HUDEP-2 (cell line): Measurements from ENCODE around the gene BAAT.
A peak's percentile ranks its signal among the peaks of the same experiment; 100 is the strongest.

Experiments
- DNase-seq, 76 experiments: peaks; one replicate each; lab custom pipeline; 2025; ENCODE audit not compliant: unreplicated experiment in 76 of 76; lab: John Stamatoyannopoulos, UW

The BAAT gene

GRCh38 chr9:101398930-101399642 is 14.3 kb upstream of the BAAT start:
- peak in 4 of 76 experiments; percentile 6 to 55 (median 38) for DNase-seq

- DNase-seq, result peak in 75 of 76 experiments; percentile 52 to 99 (median 96)
Measured at GRCh38 chr9:101398068-101398929, 13.5 kb upstream of the BAAT start, which contains the start of the genes MRPL50 and ZNF189. TSS of gene MRPL50 (minus strand) at chr9:101398618. CDS start at chr9:101398592, 26 bp downstream. TSS of gene ZNF189 (plus strand) at chr9:101398851. CDS start at chr9:101399157, 306 bp downstream.

DNA sequence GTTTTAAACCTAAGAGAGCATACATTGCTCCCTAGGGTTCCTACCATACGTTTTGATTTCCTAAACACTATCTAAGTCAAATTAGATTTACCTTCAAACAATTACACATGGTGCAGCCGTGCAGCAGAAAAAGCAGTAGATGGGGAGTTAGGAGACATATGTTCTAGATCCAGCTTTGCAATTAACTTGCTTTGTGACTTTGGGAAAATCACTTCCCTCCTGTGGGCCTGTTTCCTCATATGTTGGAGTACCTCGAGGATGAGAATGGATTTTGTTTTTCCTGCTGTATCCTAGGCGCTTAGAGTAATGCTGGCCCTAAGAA is 12.9 kb upstream of the BAAT start:
- peak in 4 of 76 experiments; percentile 15 to 33 (median 22) for DNase-seq

- DNase-seq, result no peak
Measured at GRCh38 chr9:101394687-101395086, 9.9 kb upstream of the BAAT start.

DNA sequence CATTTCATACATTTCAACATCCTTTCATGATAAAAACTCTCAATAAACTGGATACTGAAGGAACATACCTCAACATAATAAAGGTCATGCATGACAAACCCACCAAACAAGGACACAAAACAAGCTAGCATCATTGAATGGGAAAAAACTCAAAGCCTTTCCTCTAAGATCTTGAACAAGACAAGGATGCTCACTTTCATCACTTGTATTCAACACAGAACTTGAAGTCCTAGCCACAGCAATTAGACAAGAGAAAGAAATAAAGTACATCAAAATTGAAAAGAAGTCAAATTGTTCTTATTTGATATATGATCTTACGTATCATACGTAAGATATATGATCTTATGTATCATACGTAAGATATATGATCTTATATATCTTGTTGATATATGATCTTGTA is 8.3 kb upstream of the BAAT start:
- DNase-seq, result no peak

- DNase-seq, result peak in 12 of 76 experiments; percentile 2 to 37 (median 18)
Measured at GRCh38 chr9:101388507-101388993, 3.7 kb upstream of the BAAT start.

DNA sequence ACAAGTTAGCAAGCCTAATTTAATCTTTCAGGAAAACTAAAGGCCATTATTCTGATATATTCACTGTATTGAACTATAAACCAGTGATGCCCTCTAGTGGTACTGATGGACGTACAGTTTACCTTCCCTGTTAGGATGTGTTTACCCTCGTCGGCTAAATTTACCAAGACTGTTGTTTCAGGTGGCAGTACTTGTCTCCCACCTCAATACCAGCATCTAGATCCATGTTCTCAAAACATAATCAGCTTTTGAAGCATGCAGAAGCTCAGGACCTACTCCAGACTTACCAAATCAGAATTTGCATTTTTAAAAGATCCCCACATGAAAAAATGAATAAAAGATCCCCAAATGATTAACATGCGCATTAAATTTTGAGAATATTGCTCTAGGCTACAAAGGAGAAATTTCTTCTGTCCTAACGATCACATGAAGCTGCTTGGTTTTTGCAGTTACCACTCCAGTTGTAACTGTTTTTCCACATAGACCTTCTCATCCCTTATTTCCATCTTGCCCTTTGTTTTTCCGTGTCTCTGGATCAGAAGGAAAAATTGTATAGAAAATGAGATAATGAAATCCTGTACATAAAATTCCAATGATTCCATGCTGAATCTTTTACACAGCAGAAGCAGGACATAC is 3.2 kb upstream of the BAAT start:
- DNase-seq, result peak in 30 of 76 experiments; percentile 5 to 71 (median 44)

DNA sequence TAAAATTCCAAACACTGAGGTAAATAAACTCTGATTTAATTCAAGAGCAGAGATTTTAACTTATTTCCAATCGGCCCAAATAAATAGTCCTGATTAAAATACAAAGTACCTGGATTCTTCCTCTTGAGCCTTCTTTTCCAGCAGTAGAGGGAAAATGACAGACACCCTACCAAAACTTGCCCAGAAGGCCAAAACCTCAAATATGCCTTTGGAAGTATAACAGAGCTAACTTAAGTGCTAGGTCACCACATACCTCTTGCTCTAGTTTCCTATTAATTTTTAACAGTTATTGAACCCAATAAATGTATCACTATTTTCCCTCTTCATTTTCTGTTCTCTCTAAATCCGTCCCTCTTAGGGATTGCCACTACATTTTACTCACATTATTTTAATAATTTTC is 1.4 kb downstream of the BAAT start:
- DNase-seq, result no peak

- DNase-seq, result no peak
Measured at GRCh38 chr9:101381833-101382342, 2.9 kb downstream of the BAAT start.

DNA sequence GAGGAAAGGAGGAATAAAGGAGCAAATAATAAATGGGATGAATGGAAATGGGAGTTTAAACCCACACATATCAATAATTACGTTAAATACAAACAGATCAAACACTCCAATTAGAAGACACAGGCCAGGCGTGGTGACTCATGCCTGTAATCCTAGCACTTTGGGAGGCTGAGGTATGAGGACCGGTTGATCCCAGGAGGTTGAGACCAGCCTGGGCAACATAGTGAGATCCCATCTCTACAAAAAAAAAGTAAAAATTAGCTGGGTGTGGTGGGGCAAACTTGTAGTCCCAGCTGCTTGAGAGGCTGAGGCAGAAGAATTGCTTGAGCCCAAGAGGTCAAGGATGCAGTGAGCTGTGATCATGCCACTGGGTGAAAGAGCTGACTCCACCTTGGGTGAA is 3.7 kb downstream of the BAAT start:
- no peak for DNase-seq

GRCh38 chr9:101380295-101380694 is 4.5 kb downstream of the BAAT start:
- no peak for DNase-seq

GRCh38 chr9:101376111-101376848 is 8.5 kb downstream of the BAAT start:
- DNase-seq, result peak in 37 of 76 experiments; percentile 1 to 64 (median 34)

DNA sequence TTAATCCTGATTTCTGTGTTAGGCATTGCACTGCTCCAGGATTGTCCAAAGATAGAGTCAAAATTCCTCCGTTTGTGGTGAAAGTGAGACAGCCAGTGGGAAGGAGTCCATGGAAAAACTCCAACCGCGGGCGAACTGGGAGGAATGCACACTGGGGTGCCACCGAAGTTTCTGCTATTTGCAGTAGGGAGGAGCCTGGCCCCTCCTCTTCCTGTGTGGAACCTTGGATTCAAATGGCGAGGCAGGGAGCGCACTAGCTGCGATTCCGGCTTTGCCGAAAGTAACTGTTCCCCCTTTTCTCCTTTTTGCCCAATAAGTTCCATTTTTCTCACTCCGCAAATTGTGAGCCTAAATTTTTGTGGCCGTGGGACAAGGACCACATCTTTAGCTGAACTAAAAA is 9.3 kb downstream of the BAAT start:
- no peak for DNase-seq

- DNase-seq, result peak in 23 of 76 experiments; percentile 3 to 73 (median 30)
Measured at GRCh38 chr9:101372327-101373118, 12.3 kb downstream of the BAAT start.

- DNase-seq, result no peak
Measured at GRCh38 chr9:101371813-101372212, 13.0 kb downstream of the BAAT start.

DNA sequence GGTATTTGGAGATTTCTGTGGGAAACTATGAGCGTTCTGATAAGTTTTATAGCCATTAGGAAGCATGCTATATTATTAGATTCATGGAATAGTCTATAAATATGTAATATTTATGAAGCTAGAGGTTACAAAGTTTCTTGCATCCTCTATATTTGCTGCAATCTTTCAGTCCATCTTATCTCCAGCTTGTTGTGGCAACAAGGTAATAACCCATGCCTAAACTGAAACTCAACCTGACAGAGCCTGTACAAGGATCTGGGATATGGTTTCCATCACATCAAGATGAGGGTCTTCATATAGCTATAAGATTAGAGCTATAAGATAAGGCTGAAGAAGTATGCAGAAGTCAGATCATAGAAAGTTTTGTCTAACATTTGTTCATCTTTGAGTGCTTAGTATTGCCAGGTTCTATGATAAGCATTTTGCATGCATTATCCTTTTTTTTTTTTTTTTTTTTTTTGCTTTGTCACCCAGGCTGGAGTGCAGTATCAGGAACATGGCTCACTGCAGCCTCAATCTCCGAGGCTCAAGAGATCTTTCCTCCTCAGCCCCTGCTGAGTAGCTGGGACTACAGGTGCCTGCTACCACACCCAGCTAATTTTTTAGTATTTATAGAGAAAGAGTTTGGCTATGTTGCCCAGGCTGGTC is 14.8 kb downstream of the BAAT start:
- DNase-seq, result peak in 2 of 76 experiments; percentile 16 to 25

DNA sequence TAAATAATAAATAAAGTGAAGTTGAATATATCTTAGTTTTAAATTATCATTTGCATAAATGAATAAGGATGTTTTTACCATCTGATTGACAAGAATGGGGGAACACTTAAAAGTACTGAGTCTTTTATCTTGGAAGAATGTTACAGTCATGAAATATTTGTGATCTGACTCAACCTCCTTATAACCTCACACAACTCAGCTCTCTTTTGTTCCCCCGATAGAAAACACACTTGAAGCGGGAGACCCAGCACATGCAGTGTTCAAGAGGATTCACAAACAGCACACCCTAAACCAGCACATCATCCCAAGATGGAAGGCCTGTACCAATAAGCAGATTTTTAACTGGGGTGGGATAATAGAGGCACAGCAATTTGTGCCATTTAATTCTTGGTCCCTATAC is 15.5 kb downstream of the BAAT start:
- DNase-seq, result peak in 1 of 76 experiments; percentile 4

DNA sequence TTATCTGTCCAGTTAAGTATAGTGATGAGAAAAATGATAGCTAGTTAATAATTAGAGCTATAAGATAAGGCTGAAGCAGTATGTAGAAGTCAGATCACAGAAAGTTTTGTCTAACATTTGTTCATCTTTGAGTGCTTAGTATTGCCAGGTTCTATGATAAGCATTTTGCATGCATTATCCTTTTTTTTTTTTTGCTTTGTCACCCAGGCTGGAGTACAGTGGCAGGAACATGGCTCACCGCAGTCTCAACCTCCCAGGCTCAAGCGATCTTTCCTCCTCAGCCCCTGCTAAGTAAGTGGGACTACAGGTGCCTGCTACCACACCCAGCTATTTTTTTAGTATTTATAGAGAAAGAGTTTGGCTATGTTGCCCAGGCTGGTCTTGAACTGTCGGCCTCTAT is 17.5 kb downstream of the BAAT start:
- no peak for DNase-seq
